ENCODE data around the gene PLCB4. TPM values are rescaled to one million over a fixed set of nuclear protein-coding genes. Genes with fewer than 3 reads are reported as not detected.

Gene PLCB4
- total RNA-seq: not detected in 2 replicates

GRCh38 chr20:9068841-9069663 is at the start of gene PLCB4:
Gene PLCB4, plus strand, starts transcription at chr20:9069087. Its CDS starts 238,728 bp downstream, at chr20:9307815.

DNA sequence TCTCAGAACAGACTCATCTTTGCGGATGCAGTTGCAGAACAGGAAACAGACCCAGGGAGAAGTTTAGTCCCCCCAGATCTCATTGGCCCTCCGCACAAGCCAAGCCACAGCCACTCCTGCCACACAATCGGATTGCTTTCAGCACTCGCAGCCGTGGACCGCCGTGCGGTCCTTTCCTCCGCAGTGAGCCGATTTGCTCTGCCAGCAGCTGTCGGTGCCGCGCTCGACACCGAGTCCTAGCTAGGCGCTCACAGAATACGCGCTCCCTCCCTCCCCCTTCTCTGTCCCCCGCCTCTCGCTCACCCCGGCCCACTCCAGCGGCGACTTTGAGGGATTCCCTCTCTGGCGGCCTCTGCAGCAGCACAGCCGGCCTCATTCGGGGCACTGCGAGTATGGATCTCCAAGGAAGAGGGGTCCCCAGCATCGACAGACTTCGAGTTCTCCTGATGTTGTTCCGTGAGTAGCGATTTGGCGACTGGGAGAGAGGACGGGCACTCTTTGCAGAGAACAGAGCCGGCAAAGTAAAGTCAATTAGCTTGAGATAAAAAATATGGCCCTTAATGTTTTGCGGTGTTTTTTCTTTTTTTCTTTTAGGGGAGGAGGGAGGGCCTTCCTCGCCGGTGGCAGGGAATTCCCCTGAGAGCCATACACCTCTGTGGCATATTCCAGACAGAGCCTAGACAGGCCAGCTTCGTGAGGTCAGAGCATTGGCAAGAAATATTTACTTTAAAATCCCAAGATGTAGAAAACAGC is 445.8 kb downstream of the PLCB4 start, which contains the start of gene LAMP5:
Gene LAMP5 (plus strand): TSS at position 130 of the 753 bp plus-strand sequence. CDS start 263 bp downstream, at position 393.

All from myometrial cell (primary cell).